WTC11 (cell line): ENCODE data around the gene PTPRJ. TPM values are rescaled to one million over a fixed set of nuclear protein-coding genes. Genes with fewer than 3 reads are reported as not detected.

Experiments used
- ATAC-seq: fragments of 200-7000 bp; cut with Tn5 transposase; 2 replicates; pipeline ENCODE4 v1.10.0; 2021; ENCODE audit warnings: mild to moderate bottlenecking, moderate library complexity
- CTCF ChIA-PET: fragments of 300-600 bp; sonication (Branson Sonifier 250); formaldehyde crosslinking; loops from one replicate; lab custom pipeline; 2021; ENCODE audit warnings: antibody characterized with exemption; lab: Charles Lee
- POLR2A ChIA-PET: fragments of 350-600 bp; sonication (Branson Sonifier 250); formaldehyde crosslinking; loops from one replicate; lab custom pipeline; 2021; ENCODE audit warnings: antibody characterized with exemption; lab: Charles Lee
- DNase-seq: peaks from one replicate; pipeline ENCODE4 v3.0.0; 2021; ENCODE audit warnings: low spot score
- H3K27ac Mint-ChIP-seq: 2 replicates; pipeline ENCODE4 v1.8.0; 2021; ENCODE audit warnings: mixed read lengths
- H3K27me3 Mint-ChIP-seq: 2 replicates; pipeline ENCODE4 v1.8.0; 2021; ENCODE audit warnings: low read depth, mild to moderate bottlenecking, moderate library complexity, mixed read lengths
- H3K36me3 Mint-ChIP-seq: 2 replicates; pipeline ENCODE4 v1.8.0; 2021; ENCODE audit warnings: mixed read lengths
- H3K4me1 Mint-ChIP-seq: 2 replicates; pipeline ENCODE4 v1.8.0; 2022; ENCODE audit warnings: mixed read lengths
- H3K4me3 Mint-ChIP-seq: 2 replicates; pipeline ENCODE4 v1.8.0; 2021; ENCODE audit warnings: mild to moderate bottlenecking, moderate library complexity, mixed read lengths
- H3K9me3 Mint-ChIP-seq: 2 replicates; pipeline ENCODE4 v1.8.0; 2021; ENCODE audit warnings: mixed read lengths
- ATF6 ChIP-seq: sonication (generic); formaldehyde crosslinking; IDR thresholded peaks from 2 replicates; pipeline ENCODE4 v1.8.1; 2023; ENCODE audit warnings: mild to moderate bottlenecking, missing genetic modification reagents
- ERG ChIP-seq: fragments of 250-450 bp; sonication (Bioruptor Pico); IDR thresholded peaks from 2 replicates; pipeline ENCODE4 v1.8.0; 2021; ENCODE audit warnings: mild to moderate bottlenecking
- ESRRA ChIP-seq: sonication (generic); formaldehyde crosslinking; IDR thresholded peaks from 2 replicates; pipeline ENCODE4 v1.8.1; 2022; ENCODE audit warnings: mild to moderate bottlenecking, missing genetic modification reagents, borderline replicate concordance
- GTF2I ChIP-seq: fragments of 250-450 bp; sonication (Bioruptor Pico); conservative IDR thresholded peaks from 2 replicates; pipeline ENCODE4 v1.4.0; 2021; ENCODE audit warnings: mild to moderate bottlenecking
- HMGXB4 ChIP-seq: sonication (generic); formaldehyde crosslinking; IDR thresholded peaks from 2 replicates; pipeline ENCODE4 v1.8.1; 2023; ENCODE audit warnings: mild to moderate bottlenecking, moderate library complexity, missing genetic modification reagents
- IRF2 ChIP-seq: sonication (generic); formaldehyde crosslinking; IDR thresholded peaks from 2 replicates; pipeline ENCODE4 v1.8.0; 2022; ENCODE audit warnings: low read depth, missing genetic modification reagents, borderline replicate concordance
- MXD4 ChIP-seq: fragments of 250-450 bp; sonication (Bioruptor Pico); IDR thresholded peaks from 2 replicates; pipeline ENCODE4 v1.8.0; 2021; ENCODE audit warnings: mild to moderate bottlenecking, moderate library complexity, borderline replicate concordance
- NR1H2 ChIP-seq: sonication (generic); formaldehyde crosslinking; IDR thresholded peaks from 2 replicates; pipeline ENCODE4 v1.9.0; 2021; ENCODE audit warnings: mild to moderate bottlenecking, moderate library complexity, missing genetic modification reagents
- OVOL2 ChIP-seq: fragments of 250-450 bp; sonication (Bioruptor Pico); IDR thresholded peaks from 2 replicates; pipeline ENCODE4 v1.9.0; 2021; ENCODE audit warnings: mild to moderate bottlenecking, borderline replicate concordance
- SMAD3 ChIP-seq: sonication (generic); formaldehyde crosslinking; IDR thresholded peaks from 2 replicates; pipeline ENCODE4 v1.8.0; 2022; ENCODE audit warnings: missing genetic modification reagents, mild to moderate bottlenecking, borderline replicate concordance
- ZNF121 ChIP-seq: sonication (generic); formaldehyde crosslinking; IDR thresholded peaks from 2 replicates; pipeline ENCODE4 v1.8.0; 2023; ENCODE audit warnings: missing genetic modification reagents
- ZNF138 ChIP-seq: sonication (generic); formaldehyde crosslinking; conservative IDR thresholded peaks from 2 replicates; pipeline ENCODE4 v1.8.1; 2022; ENCODE audit warnings: mild to moderate bottlenecking, moderate library complexity, missing genetic modification reagents
- ZNF423 ChIP-seq: fragments of 250-450 bp; sonication (Bioruptor Pico); IDR thresholded peaks from 2 replicates; pipeline ENCODE4 v2.1.2; 2022; ENCODE audit warnings: mild to moderate bottlenecking, moderate library complexity
- ZNF671 ChIP-seq: fragments of 250-450 bp; sonication (Bioruptor Pico); IDR thresholded peaks from 2 replicates; pipeline ENCODE4 v1.8.0; 2021; ENCODE audit warnings: mild to moderate bottlenecking
- total RNA-seq: library from RNA; stranded (reverse); gene quantifications from 3 replicates; pipeline ENCODE4 v1.2.3, GENCODE V29; 2021
- TF ChIP-seq, protein P1 (sequence below): sonication (generic); formaldehyde crosslinking; conservative IDR thresholded peaks from 2 replicates; pipeline ENCODE4 v1.8.1; 2022; ENCODE audit warnings: mild to moderate bottlenecking, missing genetic modification reagents

Gene PTPRJ
- total RNA-seq, 1 experiment from 2014 or later, result 19.5 TPM

DNA sequence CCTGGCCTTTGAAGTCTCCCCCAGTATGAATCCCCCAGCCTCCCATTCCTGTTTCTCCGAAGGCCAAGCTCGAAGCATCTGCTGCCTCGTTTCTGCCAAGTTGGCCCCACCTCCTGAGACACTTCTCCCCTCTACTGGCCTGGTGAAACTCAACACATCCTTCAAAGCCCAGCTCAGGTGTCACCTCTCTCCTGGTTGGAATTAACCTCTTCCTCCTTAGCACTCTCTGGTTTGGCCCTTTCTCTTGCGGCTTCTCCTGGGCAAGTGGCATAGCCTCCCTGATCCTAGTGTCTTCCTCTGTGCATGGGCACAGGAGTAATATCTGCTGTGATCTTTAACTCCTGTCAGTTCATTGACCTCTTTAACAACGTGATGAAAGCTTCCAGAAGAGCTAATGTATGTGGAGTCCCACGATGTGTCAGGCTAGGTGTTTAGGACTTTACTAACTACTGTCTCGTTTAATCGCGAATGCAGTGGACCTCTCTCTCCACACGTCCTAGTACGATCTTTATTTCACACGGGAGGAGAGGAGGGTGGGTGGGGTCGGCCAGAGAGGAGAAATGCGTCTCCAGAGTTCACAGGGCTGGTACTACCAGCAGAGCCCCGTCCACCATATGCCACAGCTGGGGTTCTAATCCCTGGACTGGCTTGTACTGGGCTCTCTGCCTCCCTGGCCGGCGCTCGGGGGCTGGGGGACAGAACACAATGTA, 826 bp upstream of the PTPRJ start:
- Mint-ChIP-seq H3K27me3 (peaks cover 8% of the 10 kb centered on the region), H3K27ac (peak overlapping the region; percentile 85), H3K4me1 (peaks cover 30% of the 10 kb centered on the region), H3K9me3 (no peaks in the 10 kb centered on the region), H3K4me3 (peak overlapping the region; percentile 64), H3K36me3 (no peaks in the 10 kb centered on the region)
- DNase-seq (peak; percentile 44), ATAC-seq (peak; percentile 58)
- ChIA-PET CTCF (interaction anchor here (0.6 to 1.9 kb wide), 16 partner anchors 15 to 138 kb away, joined by 3 to 14 read pairs (median 4); no protein-coding TSS in a partner anchor), POLR2A (interaction anchor here (0.6 to 1.2 kb wide), 8 partner anchors 10 to 1912 kb away, joined by 3 to 10 read pairs (median 4); partner anchors contain the start of gene NUP160)
- TF ChIP-seq ZNF121 (CRISPR knock-in tag) (0 out of 2 replicates have a peak, but pooled peaks have one; percentile 53), ESRRA (CRISPR knock-in tag) (0 out of 2 replicates have a peak, but pooled peaks have one; percentile 38), IRF2 (no peak)

GRCh38 chr11:47980907-47981621, 705 bp downstream of the PTPRJ start:
- POLR2A ChIA-PET, result interaction anchor here (1.1 kb wide), 1 partner anchor 10 kb away, joined by 3 read pairs; no protein-coding TSS in a partner anchor

DNA sequence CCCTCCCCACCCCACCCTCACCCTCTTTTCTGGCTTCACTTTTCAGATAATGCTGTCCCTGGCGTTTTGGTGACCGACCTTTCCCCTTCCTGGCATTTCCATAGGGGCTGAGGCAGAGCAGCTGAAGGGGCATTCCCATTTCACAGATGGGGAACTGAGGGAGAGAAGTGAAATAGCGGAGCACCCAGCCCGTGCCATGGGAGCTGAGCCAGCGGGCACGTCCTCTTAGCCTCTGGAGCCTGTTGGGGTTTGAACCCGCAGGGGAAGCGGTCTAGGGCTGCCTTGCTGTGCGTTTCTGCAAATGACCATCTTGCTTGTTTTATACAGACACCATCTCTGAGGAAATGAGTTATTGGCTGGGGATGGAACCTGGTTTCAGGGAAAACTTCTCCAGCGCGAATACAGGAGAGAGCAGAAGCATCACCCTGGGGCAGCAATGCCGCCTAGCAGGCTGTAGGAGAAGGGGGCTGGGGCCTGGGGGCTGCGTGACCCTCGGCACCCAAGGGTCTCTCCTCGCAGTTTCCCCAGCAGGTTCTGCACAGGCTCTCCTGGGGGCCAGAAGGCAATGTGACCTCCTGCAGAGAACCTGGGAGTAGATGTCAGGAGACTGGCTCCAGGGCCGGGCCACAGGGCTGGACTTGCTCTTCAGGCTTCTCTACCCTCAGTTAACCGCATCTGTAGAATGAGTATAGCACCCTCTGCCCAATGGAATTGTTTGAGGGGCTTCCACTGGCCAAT, 1.5 kb downstream of the PTPRJ start:
- no peak for ATAC-seq
- H3K4me3 Mint-ChIP-seq, result peak overlapping the region; percentile 80
- H3K27me3 Mint-ChIP-seq, result peaks cover 8% of the 10 kb centered on the region
- peaks cover 31% of the 10 kb centered on the region for H3K4me1 Mint-ChIP-seq
- no peak for DNase-seq
- CTCF ChIA-PET, result interaction anchor here (1.2 kb wide), 1 partner anchor 13 kb away, joined by 3 read pairs; no protein-coding TSS in a partner anchor
- no peak overlapping the region for H3K27ac Mint-ChIP-seq
- no peaks in the 10 kb centered on the region for H3K9me3 Mint-ChIP-seq
- peak; percentile 77; the same call in 1 of the 2 replicates for TF ChIP-seq GTF2I (CRISPR knock-in tag)
- no peak for TF ChIP-seq ERG (CRISPR knock-in tag)
- TF ChIP-seq NR1H2 (CRISPR knock-in tag), result no peak
- TF ChIP-seq ZNF423 (CRISPR knock-in tag), result 0 out of 2 replicates have a peak, but pooled peaks have one; percentile 32
- TF ChIP-seq ATF6 (CRISPR knock-in tag), result no peak
- no peak for TF ChIP-seq MXD4 (CRISPR knock-in tag)
- no peak for TF ChIP-seq SMAD3 (CRISPR knock-in tag)
- TF ChIP-seq, protein P1, sequence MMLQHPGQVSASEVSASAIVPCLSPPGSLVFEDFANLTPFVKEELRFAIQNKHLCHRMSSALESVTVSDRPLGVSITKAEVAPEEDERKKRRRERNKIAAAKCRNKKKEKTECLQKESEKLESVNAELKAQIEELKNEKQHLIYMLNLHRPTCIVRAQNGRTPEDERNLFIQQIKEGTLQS (CRISPR knock-in tag), result no peak
- H3K36me3 Mint-ChIP-seq, result no peaks in the 10 kb centered on the region; the same call in 1 of the 2 replicates
- POLR2A ChIA-PET, result interaction anchor here (0.6 to 1.1 kb wide), 2 partner anchors 9 to 38 kb away, joined by 3 read pairs; no protein-coding TSS in a partner anchor

More at GRCh38 chr11:47980907-47981621, 705 bp downstream of the PTPRJ start:
- DNase-seq (peak; percentile 72), ATAC-seq (peak; percentile 42)
- CTCF ChIA-PET, result interaction anchor here (0.6 to 1.9 kb wide), 3 partner anchors 14 to 136 kb away, joined by 3 to 4 read pairs (median 4); no protein-coding TSS in a partner anchor
- Mint-ChIP-seq H3K27ac (no peak overlapping the region), H3K27me3 (peaks cover 8% of the 10 kb centered on the region), H3K4me1 (peaks cover 25% of the 10 kb centered on the region), H3K36me3 (no peaks in the 10 kb centered on the region; the same call in 1 of the 2 replicates), H3K4me3 (peak overlapping the region; percentile 80), H3K9me3 (no peaks in the 10 kb centered on the region)
- peak; percentile 74 for TF ChIP-seq HMGXB4
- TF ChIP-seq ZNF671, result no peak
- no peak for TF ChIP-seq OVOL2 (CRISPR knock-in tag)
- TF ChIP-seq ZNF138 (CRISPR knock-in tag), result no peak
